HepG2 (cell line): Measurements from ENCODE around the gene MIB2. TPM values are rescaled to one million over a fixed set of nuclear protein-coding genes. Genes with fewer than 3 reads are reported as not detected.
A peak's percentile ranks its signal among the peaks of the same experiment; 100 is the strongest.

Experiments
- ATRX ChIP-seq: sonication (generic); formaldehyde crosslinking; IDR thresholded peaks from 2 replicates; pipeline ENCODE4 v1.4.0; 2020; ENCODE audit warnings: missing genetic modification reagents, borderline replicate concordance
- CC2D1A ChIP-seq: sonication (generic); formaldehyde crosslinking; IDR thresholded peaks from 2 replicates; pipeline ENCODE4 v1.8.1; 2023; ENCODE audit warnings: mild to moderate bottlenecking, missing genetic modification reagents
- CSRNP2 ChIP-seq: sonication (generic); formaldehyde crosslinking; conservative IDR thresholded peaks from 2 replicates; pipeline ENCODE4 v1.8.0; 2022; ENCODE audit warnings: low read depth, missing genetic modification reagents
- HMGXB3 ChIP-seq: sonication (generic); formaldehyde crosslinking; IDR thresholded peaks from 2 replicates; pipeline ENCODE4 v1.4.0; 2020; ENCODE audit warnings: missing genetic modification reagents, borderline replicate concordance
- IRF2 ChIP-seq: IDR thresholded peaks from 2 replicates; pipeline ENCODE4 v1.6.1; 2018; ENCODE audit warnings: missing genetic modification reagents, missing compliant biosample characterization
- SCMH1 ChIP-seq: sonication (generic); formaldehyde crosslinking; IDR thresholded peaks from 2 replicates; pipeline ENCODE4 v1.9.0; 2021; ENCODE audit warnings: missing genetic modification reagents, mild to moderate bottlenecking, borderline replicate concordance
- SETDB1 ChIP-seq: sonication (generic); formaldehyde crosslinking; IDR thresholded peaks from 2 replicates; pipeline ENCODE4 v1.5.1; 2020; ENCODE audit warnings: missing genetic modification reagents, mild to moderate bottlenecking, borderline replicate concordance
- TBP ChIP-seq: sonication (generic); formaldehyde crosslinking; IDR thresholded peaks from 2 replicates; pipeline ENCODE4 v1.5.0; 2020; ENCODE audit warnings: missing genetic modification reagents
- ZKSCAN1 ChIP-seq: fragments of 150-350 bp; IDR thresholded peaks from 2 replicates; pipeline ENCODE4 v1.6.1; 2014; ENCODE audit warnings: low read length
- ZMYM3 ChIP-seq: sonication (generic); formaldehyde crosslinking; IDR thresholded peaks from 2 replicates; pipeline ENCODE4 v1.5.1; 2020; ENCODE audit warnings: mild to moderate bottlenecking, missing genetic modification reagents
- ZNF383 ChIP-seq: sonication (generic); formaldehyde crosslinking; IDR thresholded peaks from 2 replicates; pipeline ENCODE4 v1.4.0; 2020; ENCODE audit warnings: missing genetic modification reagents, mild to moderate bottlenecking, borderline replicate concordance
- ZNF761 ChIP-seq: sonication (generic); formaldehyde crosslinking; conservative IDR thresholded peaks from 2 replicates; pipeline ENCODE4 v1.4.0; 2020; ENCODE audit warnings: mild to moderate bottlenecking, missing genetic modification reagents
- ZNF776 ChIP-seq: sonication (generic); formaldehyde crosslinking; IDR thresholded peaks from 2 replicates; pipeline ENCODE4 v1.4.0; 2020; ENCODE audit warnings: mild to moderate bottlenecking, missing genetic modification reagents
- polyA plus RNA-seq, 8 experiments: library from polyadenylated mRNA; depleted of rRNA in 3 of 8; stranded (reverse) in 7 of 8; unstranded in 1 of 8; fragments of >200 nt; fragmentation: Illumina TruSeq in 4 of 8; extraction: Trizol in 4 of 8; gene quantifications; 2 replicates each; pipeline versions ENCODE4 v1.2.1 to v1.2.3, GENCODE V29; 2011 to 2016; ENCODE audit warnings: low read depth in 4 of 8, missing spikeins in 1 of 8, mixed read lengths in 1 of 8; ENCODE audit not compliant: insufficient read depth in 1 of 8
- total RNA-seq, 5 experiments: library from RNA; depleted of rRNA; stranded (reverse); fragments of >200 nt; fragmentation: Illumina TruSeq; extraction: Trizol; gene quantifications; 2 replicates each; pipeline ENCODE4 v1.2.3, GENCODE V29; 2016; ENCODE audit warnings: low read depth in 1 of 5
- TF ChIP-seq, protein P1 (sequence below): sonication (generic); formaldehyde crosslinking; conservative IDR thresholded peaks from 2 replicates; pipeline ENCODE4 v1.8.0; 2022; ENCODE audit warnings: missing genetic modification reagents
- TF ChIP-seq, protein P2 (sequence below): conservative IDR thresholded peaks from 2 replicates; pipeline ENCODE4 v1.6.1; 2018; ENCODE audit warnings: missing genetic modification reagents
- TF ChIP-seq, protein P3 (sequence below): sonication (generic); formaldehyde crosslinking; IDR thresholded peaks from 2 replicates; pipeline ENCODE4 v1.4.0; 2020; ENCODE audit warnings: mild to moderate bottlenecking, missing genetic modification reagents

Gene MIB2
- total and polyA plus RNA-seq, 2 of the 13 experiments (the other 11 are each of a cell fraction or from before 2014, with no cell fraction given) = 19.9 to 30.4 TPM

DNA sequence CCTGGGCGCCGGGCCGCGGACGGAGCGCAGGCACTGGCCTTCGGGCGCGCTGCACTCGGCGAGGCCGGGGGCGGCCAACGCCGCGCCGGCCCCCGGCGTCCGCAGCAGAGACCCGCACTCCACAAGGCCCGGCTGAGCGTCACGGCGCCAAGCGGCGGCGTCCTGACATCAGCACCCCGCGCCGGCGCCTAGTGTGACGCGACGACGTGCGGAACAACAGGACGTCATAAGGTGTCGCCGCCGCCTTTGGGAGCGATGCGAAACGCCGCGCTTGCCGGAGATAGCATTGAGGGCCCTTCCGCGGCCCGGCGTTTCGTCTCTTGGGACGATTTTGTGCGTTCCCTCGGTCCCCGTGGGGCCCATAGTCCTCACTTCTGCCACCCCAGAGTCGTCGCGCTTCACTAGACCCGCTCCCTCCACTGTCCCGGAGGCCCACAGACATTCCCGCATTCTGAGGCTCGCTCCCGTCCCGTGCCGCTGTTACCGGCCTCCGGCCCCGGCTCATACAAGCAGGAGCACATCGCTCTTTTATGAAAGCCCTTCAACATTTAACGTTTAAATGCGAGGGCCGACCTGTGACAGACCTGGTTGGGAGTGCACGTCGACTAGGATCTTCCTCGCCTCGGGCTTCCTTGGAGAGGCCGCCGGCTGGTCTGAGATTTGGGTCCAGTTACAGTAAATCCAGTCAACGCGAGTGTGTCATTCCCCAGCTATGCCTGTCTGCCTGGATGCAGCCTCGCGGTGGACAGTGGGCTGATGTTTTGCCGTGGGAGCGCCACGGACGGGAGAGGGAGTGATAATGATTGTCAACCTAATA, 40.4 kb upstream of the MIB2 start, which contains the start of gene SSU72 (continued):
- TF ChIP-seq, protein P1, sequence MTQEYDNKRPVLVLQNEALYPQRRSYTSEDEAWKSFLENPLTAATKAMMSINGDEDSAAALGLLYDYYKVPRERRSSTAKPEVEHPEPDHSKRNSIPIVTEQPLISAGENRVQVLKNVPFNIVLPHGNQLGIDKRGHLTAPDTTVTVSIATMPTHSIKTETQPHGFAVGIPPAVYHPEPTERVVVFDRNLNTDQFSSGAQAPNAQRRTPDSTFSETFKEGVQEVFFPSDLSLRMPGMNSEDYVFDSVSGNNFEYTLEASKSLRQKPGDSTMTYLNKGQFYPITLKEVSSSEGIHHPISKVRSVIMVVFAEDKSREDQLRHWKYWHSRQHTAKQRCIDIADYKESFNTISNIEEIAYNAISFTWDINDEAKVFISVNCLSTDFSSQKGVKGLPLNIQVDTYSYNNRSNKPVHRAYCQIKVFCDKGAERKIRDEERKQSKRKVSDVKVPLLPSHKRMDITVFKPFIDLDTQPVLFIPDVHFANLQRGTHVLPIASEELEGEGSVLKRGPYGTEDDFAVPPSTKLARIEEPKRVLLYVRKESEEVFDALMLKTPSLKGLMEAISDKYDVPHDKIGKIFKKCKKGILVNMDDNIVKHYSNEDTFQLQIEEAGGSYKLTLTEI (CRISPR knock-in tag) = no peak
- TF ChIP-seq ZMYM3 (no peak), IRF2 (CRISPR knock-in tag) (peak; percentile 35; the same call in 1 of the 2 replicates), TBP (no peak), ZNF776 (CRISPR knock-in tag) (0 out of 2 replicates have a peak, but pooled peaks have one; percentile 17), SETDB1 (CRISPR knock-in tag) (no peak), ATRX (CRISPR knock-in tag) (no peak), ZNF761 (CRISPR knock-in tag) (no peak), HMGXB3 (CRISPR knock-in tag) (peak; percentile 31; the same call in 1 of the 2 replicates), ZKSCAN1 (peak; percentile 70; the same call in 1 of the 2 replicates), CC2D1A (no peak), SCMH1 (CRISPR knock-in tag) (no peak), CSRNP2 (CRISPR knock-in tag) (no peak), ZNF383 (CRISPR knock-in tag) (no peak)
- TF ChIP-seq, protein P2, sequence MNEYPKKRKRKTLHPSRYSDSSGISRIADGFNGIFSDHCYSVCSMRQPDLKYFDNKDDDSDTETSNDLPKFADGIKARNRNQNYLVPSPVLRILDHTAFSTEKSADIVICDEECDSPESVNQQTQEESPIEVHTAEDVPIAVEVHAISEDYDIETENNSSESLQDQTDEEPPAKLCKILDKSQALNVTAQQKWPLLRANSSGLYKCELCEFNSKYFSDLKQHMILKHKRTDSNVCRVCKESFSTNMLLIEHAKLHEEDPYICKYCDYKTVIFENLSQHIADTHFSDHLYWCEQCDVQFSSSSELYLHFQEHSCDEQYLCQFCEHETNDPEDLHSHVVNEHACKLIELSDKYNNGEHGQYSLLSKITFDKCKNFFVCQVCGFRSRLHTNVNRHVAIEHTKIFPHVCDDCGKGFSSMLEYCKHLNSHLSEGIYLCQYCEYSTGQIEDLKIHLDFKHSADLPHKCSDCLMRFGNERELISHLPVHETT (CRISPR knock-in tag) = peak; percentile 59; the same call in 1 of the 2 replicates
- TF ChIP-seq, protein P3, sequence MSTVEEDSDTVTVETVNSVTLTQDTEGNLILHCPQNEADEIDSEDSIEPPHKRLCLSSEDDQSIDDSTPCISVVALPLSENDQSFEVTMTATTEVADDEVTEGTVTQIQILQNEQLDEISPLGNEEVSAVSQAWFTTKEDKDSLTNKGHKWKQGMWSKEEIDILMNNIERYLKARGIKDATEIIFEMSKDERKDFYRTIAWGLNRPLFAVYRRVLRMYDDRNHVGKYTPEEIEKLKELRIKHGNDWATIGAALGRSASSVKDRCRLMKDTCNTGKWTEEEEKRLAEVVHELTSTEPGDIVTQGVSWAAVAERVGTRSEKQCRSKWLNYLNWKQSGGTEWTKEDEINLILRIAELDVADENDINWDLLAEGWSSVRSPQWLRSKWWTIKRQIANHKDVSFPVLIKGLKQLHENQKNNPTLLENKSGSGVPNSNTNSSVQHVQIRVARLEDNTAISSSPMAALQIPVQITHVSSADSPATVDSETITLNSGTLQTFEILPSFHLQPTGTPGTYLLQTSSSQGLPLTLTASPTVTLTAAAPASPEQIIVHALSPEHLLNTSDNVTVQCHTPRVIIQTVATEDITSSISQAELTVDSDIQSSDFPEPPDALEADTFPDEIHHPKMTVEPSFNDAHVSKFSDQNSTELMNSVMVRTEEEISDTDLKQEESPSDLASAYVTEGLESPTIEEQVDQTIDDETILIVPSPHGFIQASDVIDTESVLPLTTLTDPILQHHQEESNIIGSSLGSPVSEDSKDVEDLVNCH (CRISPR knock-in tag) = no peak
